GM18520 (cell line): ENCODE results near the gene ATIC.
"Not testable (repeated sequence)": the region's sequence is repeated elsewhere in the genome, so short reads cannot be mapped to it uniquely, and the experiment has no call there.

Source experiments
- ATAC-seq: cut with Tn5 transposase; IDR thresholded peaks from one replicate; pipeline ENCODE4 v1.9.1; 2021; ENCODE audit not compliant: unreplicated experiment

Gene ATIC

GRCh38 chr2:215360059-215360458, 48.2 kb downstream of the ATIC start:
- not testable (repeated sequence) for ATAC-seq

- no peak for ATAC-seq
Measured at GRCh38 chr2:215360596-215360995, 48.7 kb downstream of the ATIC start.

- no peak for ATAC-seq
Measured at GRCh38 chr2:215361211-215361875, 49.5 kb downstream of the ATIC start.

DNA sequence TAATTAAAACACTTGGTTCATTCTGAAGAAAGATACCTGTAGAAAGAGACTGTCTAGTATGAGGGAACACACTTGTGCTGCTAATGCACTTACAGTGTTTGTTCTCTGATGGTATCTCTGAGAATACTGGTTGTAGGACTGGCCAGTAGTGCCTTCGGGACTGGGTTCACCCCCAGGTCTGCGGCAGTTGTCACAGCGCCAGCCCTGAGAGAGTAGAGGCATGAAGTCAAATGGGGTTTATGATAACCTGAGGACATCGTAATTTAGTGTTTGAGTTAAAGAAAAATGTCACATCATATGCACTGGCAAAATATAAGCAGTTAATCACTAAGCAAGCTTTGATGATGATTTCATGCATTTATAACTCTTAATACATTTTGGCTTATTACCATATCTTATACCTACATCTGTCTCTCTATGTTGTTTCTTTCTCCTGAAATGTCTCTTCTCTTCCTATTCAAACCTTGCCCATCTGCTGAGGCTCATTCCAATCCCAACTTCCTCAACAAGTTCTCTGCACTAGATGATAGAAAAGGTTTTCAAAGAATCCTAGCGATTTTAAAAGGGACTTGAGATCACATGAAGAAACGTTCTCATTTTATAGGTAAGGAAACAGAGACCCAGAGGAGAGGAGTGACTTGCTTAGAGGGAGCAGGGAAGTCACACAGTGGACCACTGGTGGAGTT, 50.2 kb downstream of the ATIC start:
- no peak for ATAC-seq

DNA sequence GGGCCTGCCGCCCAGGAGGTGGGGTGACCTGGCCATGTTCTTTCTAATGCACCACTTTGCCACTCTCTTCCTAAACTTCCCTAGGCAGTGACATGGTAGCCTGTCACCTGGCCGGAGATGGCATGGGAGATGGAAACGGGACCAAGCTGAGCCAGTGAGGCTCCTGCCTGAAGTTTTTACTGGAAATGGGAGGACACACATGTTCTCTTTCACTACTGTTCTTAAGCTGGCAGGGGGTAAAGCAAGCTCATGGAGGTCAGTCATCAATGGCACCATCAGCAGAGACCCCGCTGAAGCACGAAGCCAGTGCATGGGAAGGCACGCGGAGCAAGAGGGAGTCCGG, 50.7 kb downstream of the ATIC start:
- ATAC-seq = no peak

- ATAC-seq = no peak
Measured at GRCh38 chr2:215363039-215363438, 51.2 kb downstream of the ATIC start.

DNA sequence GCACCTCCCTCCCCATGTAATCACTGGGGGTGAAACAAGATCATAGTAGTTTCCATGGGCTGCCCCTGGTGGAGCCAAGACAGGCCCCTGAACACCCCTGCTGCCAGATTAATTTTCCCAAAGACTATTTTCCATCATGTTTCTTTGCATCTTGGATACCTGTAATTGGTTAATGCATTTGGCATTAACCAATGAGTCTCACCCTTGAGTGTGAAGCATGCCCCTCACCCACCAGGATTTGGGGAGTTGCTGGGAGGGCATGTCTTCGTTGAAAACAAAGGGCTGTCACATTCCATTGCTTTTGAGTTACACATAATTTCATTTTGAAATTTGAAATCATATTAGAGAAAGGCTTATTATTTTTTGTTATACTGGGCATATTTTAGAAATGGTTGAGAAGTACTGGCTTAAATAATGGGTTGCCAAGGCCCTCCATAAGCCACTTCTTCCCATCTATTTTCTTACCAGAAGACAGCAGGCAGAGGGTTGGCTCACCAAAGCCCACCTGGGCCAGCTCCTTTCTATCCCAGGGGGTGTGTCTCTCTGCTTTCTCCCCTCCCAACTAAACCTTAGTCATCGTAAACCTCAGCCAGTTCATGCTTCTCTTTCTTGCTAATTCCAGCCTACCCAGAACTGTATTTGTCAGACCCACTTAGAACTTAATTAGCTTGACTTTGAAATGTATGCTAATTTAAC, 51.8 kb downstream of the ATIC start:
- no peak for ATAC-seq

GRCh38 chr2:215364157-215365155, 52.6 kb downstream of the ATIC start:
- ATAC-seq = no peak

DNA sequence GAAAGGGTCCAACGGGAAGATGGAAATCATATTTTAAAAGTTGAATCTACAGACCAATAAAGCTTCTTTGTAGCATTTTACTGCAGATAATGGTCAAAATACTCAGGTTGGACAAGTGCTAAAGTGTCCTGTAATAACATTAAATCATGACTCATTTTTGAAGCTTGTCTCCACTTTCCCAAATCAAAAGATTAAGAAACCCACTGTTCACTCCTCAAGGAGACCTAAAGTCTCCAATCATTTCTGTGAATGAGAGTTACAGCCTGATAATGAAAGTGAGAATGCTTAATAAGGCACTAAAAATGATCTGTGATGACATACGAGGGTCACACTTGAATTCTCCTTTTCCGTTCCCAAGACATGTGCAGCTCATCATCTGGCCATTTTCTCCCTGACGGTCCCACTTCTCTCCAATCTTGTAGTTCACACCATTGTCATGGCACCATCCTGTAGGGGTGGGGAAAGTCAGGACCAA, 53.4 kb downstream of the ATIC start:
- no peak for ATAC-seq

GRCh38 chr2:215366440-215367032, 54.7 kb downstream of the ATIC start:
- no peak for ATAC-seq

- ATAC-seq = no peak
Measured at GRCh38 chr2:215367662-215368492, 56.0 kb downstream of the ATIC start.

GRCh38 chr2:215368493-215368809, 56.6 kb downstream of the ATIC start:
- no peak for ATAC-seq

DNA sequence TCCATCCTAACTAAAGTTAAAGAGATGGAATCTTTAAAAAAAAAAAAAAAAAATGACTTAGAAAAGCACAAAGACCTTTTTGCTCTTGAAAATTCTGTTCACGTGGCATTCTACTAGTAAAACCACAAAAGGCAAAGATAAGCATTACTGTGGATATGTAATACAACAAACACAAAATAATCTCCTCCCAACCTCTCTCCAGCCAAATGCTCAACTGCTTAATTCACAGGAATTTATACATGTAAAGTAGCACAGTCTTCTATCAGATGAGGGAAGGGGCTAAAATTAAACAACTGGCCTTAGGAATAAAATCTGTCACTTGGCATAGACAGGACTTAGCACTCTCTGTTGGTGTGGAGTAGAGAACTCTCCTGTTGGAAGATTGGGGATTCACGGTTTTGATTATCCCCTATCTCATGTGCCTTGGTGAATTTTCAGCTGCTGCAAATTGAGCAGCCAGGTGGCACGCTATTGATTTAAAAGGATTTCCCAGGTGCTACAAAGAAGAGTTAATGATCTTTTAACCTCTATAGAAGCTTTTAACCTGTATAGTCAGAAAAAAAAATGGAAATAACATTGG, 57.4 kb downstream of the ATIC start:
- no peak for ATAC-seq

DNA sequence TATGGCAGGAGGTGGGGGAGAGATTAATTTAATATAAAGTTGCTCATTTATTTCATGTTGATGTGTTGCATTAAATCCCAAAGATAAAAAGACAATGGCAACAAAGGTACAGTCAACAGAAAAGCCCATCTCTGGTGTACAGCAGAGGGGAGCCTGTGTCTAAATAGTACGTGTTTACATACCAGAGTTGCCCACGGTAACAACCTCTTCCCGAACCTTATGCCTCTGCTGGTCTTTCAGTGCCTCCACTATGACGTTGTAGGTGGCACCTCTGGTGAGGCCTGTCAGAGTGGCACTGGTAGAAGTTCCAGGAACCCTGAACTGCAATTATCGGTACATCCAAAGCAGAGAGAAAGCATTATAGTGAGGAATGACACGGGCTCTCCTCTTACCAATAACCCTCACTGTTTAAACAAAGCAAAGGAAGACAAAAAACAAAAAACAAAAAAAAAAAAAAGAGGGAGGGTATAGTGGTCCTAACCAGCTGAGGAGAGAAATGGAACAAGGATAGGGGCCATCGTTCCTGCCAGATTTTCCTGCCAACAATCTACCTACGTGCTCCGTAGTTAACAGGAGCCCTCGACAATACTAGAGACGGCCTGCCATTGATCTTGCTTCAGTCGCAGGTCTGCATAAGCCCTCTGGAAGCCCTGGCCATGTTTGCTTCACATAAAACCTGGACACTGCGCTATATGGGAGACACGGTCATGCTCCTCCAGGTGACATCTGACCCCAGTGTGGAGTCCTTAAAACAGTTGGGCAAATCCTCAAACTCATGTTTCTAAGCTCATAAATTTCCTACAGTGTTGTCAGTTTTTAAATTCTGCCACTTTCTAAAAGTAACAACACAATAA, 58.5 kb downstream of the ATIC start:
- ATAC-seq = no peak

DNA sequence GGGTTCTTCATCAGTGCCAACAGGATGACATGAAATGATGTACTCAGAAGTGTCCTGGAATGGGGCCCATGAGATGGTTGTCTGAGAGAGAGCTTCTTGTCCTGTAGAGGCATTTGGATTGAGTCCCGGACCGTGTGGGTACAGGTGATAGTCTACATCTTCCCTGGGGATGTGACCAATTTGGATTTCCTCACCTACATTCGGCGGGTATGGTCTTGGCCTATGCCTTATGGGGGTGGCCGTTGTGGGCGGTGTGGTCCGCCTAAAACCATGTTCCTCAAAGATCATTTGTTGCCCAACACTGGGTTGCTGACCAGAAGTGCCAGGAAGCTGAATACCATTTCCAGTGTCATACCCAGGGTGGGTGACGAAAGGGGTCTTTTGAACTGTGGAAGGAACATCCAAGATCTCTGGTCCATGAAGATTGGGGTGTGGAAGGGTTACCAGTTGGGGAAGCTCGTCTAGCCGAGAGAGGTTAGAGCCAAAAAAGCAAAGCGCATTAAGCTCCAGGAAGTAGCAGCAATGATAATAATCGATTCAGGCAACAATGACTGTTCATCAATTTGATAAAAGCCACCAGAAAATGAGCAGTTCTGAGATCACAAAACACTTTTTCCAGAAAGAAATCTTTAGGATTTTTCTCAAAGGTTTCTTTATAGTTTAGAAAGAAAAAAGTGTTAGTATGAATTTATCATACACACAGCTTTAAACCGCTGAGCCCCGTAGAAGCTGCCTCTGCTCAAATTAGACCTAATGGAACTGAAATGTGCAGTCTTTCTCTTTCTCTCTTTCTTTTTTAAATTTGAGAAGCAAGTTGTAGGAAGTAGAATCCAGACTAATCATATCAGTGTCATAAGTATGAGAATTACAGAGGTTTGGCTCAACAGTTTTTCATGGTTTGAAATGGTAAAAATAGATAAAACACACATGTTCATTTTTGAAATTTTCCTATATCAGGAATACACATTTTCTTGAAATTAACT, 60.3 kb downstream of the ATIC start:
- ATAC-seq = no peak

DNA sequence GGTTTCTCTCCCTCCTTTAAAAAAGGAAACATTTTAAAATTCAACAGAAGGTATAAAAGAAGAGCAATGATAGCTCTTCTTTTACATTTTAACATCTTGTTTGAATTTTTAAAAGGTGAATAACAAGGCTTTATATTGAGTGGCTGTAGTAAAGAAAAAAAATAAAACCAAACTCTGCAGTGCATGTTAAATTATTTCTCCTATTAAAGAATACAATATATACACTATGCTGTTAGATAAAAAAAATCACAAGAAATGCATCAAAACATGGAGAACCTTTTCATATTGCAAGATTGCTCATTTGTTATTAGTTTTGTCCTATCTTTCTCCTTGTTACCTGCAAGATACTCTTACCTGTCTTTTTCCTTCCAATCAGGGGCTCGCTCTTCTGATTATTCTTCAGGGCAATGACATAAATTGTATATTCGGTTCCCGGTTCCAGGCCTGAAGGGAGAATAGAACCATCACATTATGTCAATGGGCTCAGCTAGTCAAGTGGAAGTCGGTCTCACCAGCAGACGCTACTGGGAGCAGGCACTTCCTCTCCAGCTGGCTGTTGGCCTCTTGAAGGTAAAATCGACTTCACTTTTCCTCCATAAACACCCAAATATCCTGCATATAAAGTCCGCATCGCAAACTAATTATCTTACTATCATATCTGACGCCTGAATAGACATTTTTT, 61.2 kb downstream of the ATIC start:
- no peak for ATAC-seq

DNA sequence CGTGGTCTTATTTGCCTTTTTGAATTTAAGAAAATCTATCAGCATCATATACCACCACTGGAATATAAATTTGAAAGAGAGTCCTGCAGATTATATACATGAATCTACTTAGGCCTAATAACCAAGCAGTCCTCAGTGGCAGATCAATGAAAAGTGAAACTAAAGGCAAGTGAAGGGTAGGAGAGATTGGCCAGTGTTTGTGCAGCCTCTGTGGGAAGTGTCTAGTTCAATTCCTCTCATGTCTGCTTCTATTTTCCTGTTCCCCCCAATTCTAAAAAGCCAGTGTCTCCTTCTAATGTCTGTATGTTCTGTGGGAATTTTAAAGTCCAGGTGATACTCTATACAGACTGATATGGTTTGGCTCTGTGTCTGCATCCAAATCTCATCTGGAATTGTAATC, 62.1 kb downstream of the ATIC start:
- ATAC-seq = no peak
